SK-N-SH (cell line): Measurements from ENCODE around the gene SCTR. TPM values are rescaled to one million over a fixed set of nuclear protein-coding genes. Genes with fewer than 3 reads are reported as not detected.

ENCODE experiments used
- CTCF ChIA-PET: fragments of 300-600, 350-600 bp; formaldehyde crosslinking; extraction: SDS; loops from one replicate; lab custom pipeline; 2021; lab: Yijun Ruan, JAX
- POLR2A ChIA-PET: fragments of 350-600 bp; sonication (Branson Sonifier 250); formaldehyde crosslinking; extraction: SDS; loops from one replicate; lab custom pipeline; 2020; ENCODE audit warnings: antibody characterized with exemption, inconsistent platforms; lab: Yijun Ruan, JAX
- DNase-seq: peaks from one replicate; pipeline ENCODE4 v3.0.0; 2012
- H2AFZ ChIP-seq: fragments of 200-600 bp; sonication (generic); 2 replicates; pipeline ENCODE4 v1.8.1; 2016; ENCODE audit warnings: antibody characterized with exemption, mild to moderate bottlenecking, low read depth
- H3F3A ChIP-seq: fragments of 200-600 bp; sonication (generic); replicated peaks from 2 replicates; pipeline ENCODE3; 2016; ENCODE audit warnings: antibody characterized with exemption, mild to moderate bottlenecking; ENCODE audit not compliant: insufficient read depth
- H3K27ac ChIP-seq, 2 experiments: fragments of 200-500 bp in 1 of 2; fragments of 200-600 bp in 1 of 2; sonication (Bioruptor generic) in 1 of 2; sonication (generic), shearing (Covaris generic) in 1 of 2; 2 replicates each; pipeline versions ENCODE4 v1.5.1 to v1.6.1; 2014 to 2016; ENCODE audit warnings: low read depth in 2 of 2, inconsistent platforms in 1 of 2, low read length in 1 of 2, mild to moderate bottlenecking in 1 of 2, mixed read lengths in 1 of 2
- H3K27me3 ChIP-seq: fragments of 200-600 bp; sonication (generic), shearing (Covaris generic); 2 replicates; pipeline ENCODE4 v1.6.1; 2016; ENCODE audit warnings: mixed run types; ENCODE audit not compliant: insufficient read depth
- H3K36me3 ChIP-seq, 2 experiments: fragments of 200-500 bp in 1 of 2; fragments of 200-600 bp in 1 of 2; sonication (Bioruptor generic) in 1 of 2; sonication (generic) in 1 of 2; replicated peaks in 1 of 2; 2 replicates each; pipeline versions ENCODE3 to v1.5.1; 2014 to 2016; ENCODE audit warnings: low read length in 1 of 2, mild to moderate bottlenecking in 1 of 2; ENCODE audit not compliant: insufficient read depth in 2 of 2, control insufficient read depth in 1 of 2
- H3K4me1 ChIP-seq, 2 experiments: fragments of 200-500 bp in 1 of 2; fragments of 200-600 bp in 1 of 2; sonication (Bioruptor generic) in 1 of 2; sonication (generic), shearing (Covaris generic) in 1 of 2; 2 replicates each; pipeline versions ENCODE4 v1.5.1 to v1.6.1; 2014 to 2016; ENCODE audit warnings: low read depth in 1 of 2, low read length in 1 of 2, mixed run types in 1 of 2; ENCODE audit not compliant: insufficient read depth in 2 of 2, control insufficient read depth in 1 of 2
- H3K4me2 ChIP-seq: fragments of 200-600 bp; sonication (generic), shearing (Covaris generic); 2 replicates; pipeline ENCODE4 v1.6.1; 2017; ENCODE audit warnings: mixed run types
- H3K4me3 ChIP-seq, 2 experiments: fragments of 200-500 bp in 1 of 2; fragments of 200-600 bp in 1 of 2; sonication (Bioruptor generic) in 1 of 2; sonication (generic), shearing (Covaris generic) in 1 of 2; 2 replicates each; pipeline versions ENCODE4 v1.5.1 to v1.8.1; 2014 to 2016; ENCODE audit warnings: low read depth in 2 of 2, inconsistent platforms in 1 of 2, low read length in 1 of 2, mild to moderate bottlenecking in 1 of 2, mixed read lengths in 1 of 2, moderate library complexity in 1 of 2
- H3K79me2 ChIP-seq: fragments of 200-600 bp; sonication (generic); 2 replicates; pipeline ENCODE4 v1.8.1; 2017; ENCODE audit warnings: mild to moderate bottlenecking; ENCODE audit not compliant: insufficient read depth
- H3K9ac ChIP-seq: fragments of 200-600 bp; sonication (generic); 2 replicates; pipeline ENCODE4 v1.6.1; 2017; ENCODE audit warnings: mixed run types
- H3K9me2 ChIP-seq: fragments of 200-600 bp; sonication (generic); 2 replicates; pipeline ENCODE4 v1.6.1; 2017; ENCODE audit warnings: mixed run types
- H3K9me3 ChIP-seq: fragments of 200-600 bp; sonication (generic); 2 replicates; pipeline ENCODE4 v1.6.1; 2017; ENCODE audit warnings: mixed run types, mild to moderate bottlenecking, moderate library complexity
- H4K20me1 ChIP-seq: fragments of 200-600 bp; sonication (generic); 2 replicates; pipeline ENCODE4 v1.6.1; 2017; ENCODE audit warnings: mild to moderate bottlenecking, mixed run types; ENCODE audit not compliant: insufficient read depth
- CHD2 ChIP-seq: fragments of 150-350 bp; IDR thresholded peaks from 2 replicates; pipeline ENCODE4 v1.6.1; 2018; ENCODE audit warnings: low read length; ENCODE audit not compliant: partially characterized antibody
- EZH2phosphoT487 ChIP-seq: fragments of 200-600 bp; sonication (generic); IDR thresholded peaks from 2 replicates; pipeline ENCODE4 v1.6.1; 2017; ENCODE audit warnings: low read depth, mixed run types, mild to moderate bottlenecking, antibody characterized with exemption, moderate library complexity, borderline replicate concordance
- FOSL2 ChIP-seq: IDR thresholded peaks from 2 replicates; pipeline ENCODE4 v1.4.0; 2012; ENCODE audit warnings: low read depth, mild to moderate bottlenecking, moderate library complexity, borderline replicate concordance
- FOXJ3 ChIP-seq: sonication (generic); formaldehyde crosslinking; IDR thresholded peaks from 2 replicates; pipeline ENCODE4 v1.5.1; 2020; ENCODE audit warnings: mild to moderate bottlenecking, missing genetic modification reagents
- FOXM1 ChIP-seq: IDR thresholded peaks from 2 replicates; pipeline ENCODE4 v1.4.0; 2012; ENCODE audit warnings: low read depth, mild to moderate bottlenecking
- GABPA ChIP-seq: IDR thresholded peaks from 2 replicates; pipeline ENCODE4 v1.4.0; 2012; ENCODE audit warnings: low read depth, mild to moderate bottlenecking
- GATA2 ChIP-seq: sonication (generic); formaldehyde crosslinking; IDR thresholded peaks from 2 replicates; pipeline ENCODE4 v1.5.0; 2020; ENCODE audit warnings: mild to moderate bottlenecking, missing genetic modification reagents
- JUND ChIP-seq: IDR thresholded peaks from 2 replicates; pipeline ENCODE4 v1.4.0; 2012
- MXI1 ChIP-seq: IDR thresholded peaks from 2 replicates; pipeline ENCODE4 v1.6.1; 2012; ENCODE audit warnings: mild to moderate bottlenecking, low read depth, low read length, improper control_type of control experiment
- NFIC ChIP-seq: IDR thresholded peaks from 2 replicates; pipeline ENCODE4 v1.4.0; 2012; ENCODE audit warnings: borderline replicate concordance
- RAD21 ChIP-seq: IDR thresholded peaks from 2 replicates; pipeline ENCODE4 v1.6.1; 2012; ENCODE audit warnings: mild to moderate bottlenecking, low read length
- RCOR1 ChIP-seq: fragments of 150-350 bp; IDR thresholded peaks from 2 replicates; pipeline ENCODE4 v1.6.1; 2017; ENCODE audit warnings: antibody characterized with exemption, low read length
- RXRA ChIP-seq: IDR thresholded peaks from 2 replicates; pipeline ENCODE4 v1.4.0; 2012; ENCODE audit warnings: low read depth, mild to moderate bottlenecking, borderline replicate concordance
- SIN3A ChIP-seq: IDR thresholded peaks from 2 replicates; pipeline ENCODE4 v1.6.1; 2012; ENCODE audit warnings: low read depth, mild to moderate bottlenecking, low read length, moderate library complexity, borderline replicate concordance
- TCF12 ChIP-seq: IDR thresholded peaks from 2 replicates; pipeline ENCODE4 v1.4.0; 2012
- YY1 ChIP-seq: IDR thresholded peaks from 2 replicates; pipeline ENCODE4 v1.4.0; 2012; ENCODE audit warnings: low read depth, mild to moderate bottlenecking
- WGBS: methylation state at CpG from one replicate; pipeline ENCODE4 v1.1.6; 2017; ENCODE audit warnings: low lambda C conversion rate; 5-methylcytosine and 5-hydroxymethylcytosine counted together
- polyA plus RNA-seq, 3 experiments: library from polyadenylated mRNA; depleted of rRNA; stranded (reverse); fragments of >200 nt; gene quantifications; 2 replicates each; pipeline ENCODE4 v1.2.3, GENCODE V29; 2012
- TF ChIP-seq, protein P1 (sequence below): IDR thresholded peaks from 2 replicates; pipeline ENCODE4; 2012
- TF ChIP-seq, protein P2 (sequence below): IDR thresholded peaks from 2 replicates; pipeline ENCODE4 v1.6.1; 2012; ENCODE audit warnings: mild to moderate bottlenecking, low read depth, low read length, moderate library complexity
- TF ChIP-seq, protein P3 (sequence below): fragments of 200-600 bp; sonication (generic); IDR thresholded peaks from 2 replicates; pipeline ENCODE4 v1.6.1; 2017; ENCODE audit warnings: antibody characterized with exemption, mild to moderate bottlenecking, moderate library complexity
- TF ChIP-seq, protein P4 (sequence below): IDR thresholded peaks from 2 replicates; pipeline ENCODE4 v1.4.0; 2012; ENCODE audit warnings: low read depth, borderline replicate concordance
- TF ChIP-seq, protein P5 (sequence below): fragments of 150-350 bp; IDR thresholded peaks from 2 replicates; pipeline ENCODE4 v1.6.1; 2016; ENCODE audit warnings: mild to moderate bottlenecking, low read depth, low read length
- TF ChIP-seq, protein P6 (sequence below): fragments of 150-350 bp; IDR thresholded peaks from 2 replicates; pipeline ENCODE4 v1.6.1; 2017; ENCODE audit warnings: antibody characterized with exemption, low read length, low read depth, borderline replicate concordance

SCTR gene
- polyA plus RNA-seq, 1 of the 3 experiments (the other 2 are of a cell fraction): not detected

DNA sequence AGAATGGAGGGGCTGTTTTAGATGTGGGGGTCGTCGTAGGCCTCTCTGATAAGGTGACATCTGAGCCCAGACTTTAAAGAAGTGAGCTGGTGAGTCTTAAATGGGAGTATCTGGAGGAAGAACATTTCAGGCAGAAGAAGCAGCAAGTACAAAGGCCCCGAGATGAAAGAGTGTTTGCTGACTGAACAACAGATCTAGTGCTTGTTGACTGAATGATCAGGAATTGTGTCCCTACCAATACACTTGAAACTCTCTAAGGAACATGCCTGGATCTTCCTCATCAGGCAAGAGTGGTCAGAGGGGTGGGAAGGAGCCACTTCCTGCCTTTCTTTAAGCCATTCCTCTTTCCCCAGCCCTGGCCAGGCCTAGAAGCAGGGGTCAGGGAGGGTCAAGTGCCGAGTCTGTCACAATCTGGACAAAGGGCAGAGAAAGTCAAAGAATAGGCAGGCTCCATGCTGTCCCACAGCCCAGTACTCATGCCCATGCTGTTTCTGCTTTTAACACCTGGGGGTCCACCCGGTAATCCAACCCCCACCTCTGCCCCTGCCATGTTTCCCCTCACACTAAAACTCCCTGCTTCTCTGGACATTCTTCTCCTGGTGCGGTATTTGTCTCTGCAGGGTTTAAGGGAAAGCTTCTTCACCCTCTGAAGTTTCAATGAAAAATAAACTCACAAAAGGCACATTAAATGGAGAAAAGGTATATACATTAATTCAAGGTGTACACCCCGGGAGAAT is 95.6 kb downstream of the SCTR start (continued):
- TF ChIP-seq, protein P1, sequence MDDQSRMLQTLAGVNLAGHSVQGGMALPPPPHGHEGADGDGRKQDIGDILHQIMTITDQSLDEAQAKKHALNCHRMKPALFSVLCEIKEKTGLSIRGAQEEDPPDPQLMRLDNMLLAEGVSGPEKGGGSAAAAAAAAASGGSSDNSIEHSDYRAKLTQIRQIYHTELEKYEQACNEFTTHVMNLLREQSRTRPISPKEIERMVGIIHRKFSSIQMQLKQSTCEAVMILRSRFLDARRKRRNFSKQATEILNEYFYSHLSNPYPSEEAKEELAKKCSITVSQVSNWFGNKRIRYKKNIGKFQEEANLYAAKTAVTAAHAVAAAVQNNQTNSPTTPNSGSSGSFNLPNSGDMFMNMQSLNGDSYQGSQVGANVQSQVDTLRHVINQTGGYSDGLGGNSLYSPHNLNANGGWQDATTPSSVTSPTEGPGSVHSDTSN: no peak
- no peak for TF ChIP-seq FOXM1
- TF ChIP-seq RAD21: no peak
- TF ChIP-seq FOXJ3 (CRISPR knock-in tag): no peak
- no peak for TF ChIP-seq CHD2
- TF ChIP-seq, protein P2, sequence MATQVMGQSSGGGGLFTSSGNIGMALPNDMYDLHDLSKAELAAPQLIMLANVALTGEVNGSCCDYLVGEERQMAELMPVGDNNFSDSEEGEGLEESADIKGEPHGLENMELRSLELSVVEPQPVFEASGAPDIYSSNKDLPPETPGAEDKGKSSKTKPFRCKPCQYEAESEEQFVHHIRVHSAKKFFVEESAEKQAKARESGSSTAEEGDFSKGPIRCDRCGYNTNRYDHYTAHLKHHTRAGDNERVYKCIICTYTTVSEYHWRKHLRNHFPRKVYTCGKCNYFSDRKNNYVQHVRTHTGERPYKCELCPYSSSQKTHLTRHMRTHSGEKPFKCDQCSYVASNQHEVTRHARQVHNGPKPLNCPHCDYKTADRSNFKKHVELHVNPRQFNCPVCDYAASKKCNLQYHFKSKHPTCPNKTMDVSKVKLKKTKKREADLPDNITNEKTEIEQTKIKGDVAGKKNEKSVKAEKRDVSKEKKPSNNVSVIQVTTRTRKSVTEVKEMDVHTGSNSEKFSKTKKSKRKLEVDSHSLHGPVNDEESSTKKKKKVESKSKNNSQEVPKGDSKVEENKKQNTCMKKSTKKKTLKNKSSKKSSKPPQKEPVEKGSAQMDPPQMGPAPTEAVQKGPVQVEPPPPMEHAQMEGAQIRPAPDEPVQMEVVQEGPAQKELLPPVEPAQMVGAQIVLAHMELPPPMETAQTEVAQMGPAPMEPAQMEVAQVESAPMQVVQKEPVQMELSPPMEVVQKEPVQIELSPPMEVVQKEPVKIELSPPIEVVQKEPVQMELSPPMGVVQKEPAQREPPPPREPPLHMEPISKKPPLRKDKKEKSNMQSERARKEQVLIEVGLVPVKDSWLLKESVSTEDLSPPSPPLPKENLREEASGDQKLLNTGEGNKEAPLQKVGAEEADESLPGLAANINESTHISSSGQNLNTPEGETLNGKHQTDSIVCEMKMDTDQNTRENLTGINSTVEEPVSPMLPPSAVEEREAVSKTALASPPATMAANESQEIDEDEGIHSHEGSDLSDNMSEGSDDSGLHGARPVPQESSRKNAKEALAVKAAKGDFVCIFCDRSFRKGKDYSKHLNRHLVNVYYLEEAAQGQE: no peak

DNA sequence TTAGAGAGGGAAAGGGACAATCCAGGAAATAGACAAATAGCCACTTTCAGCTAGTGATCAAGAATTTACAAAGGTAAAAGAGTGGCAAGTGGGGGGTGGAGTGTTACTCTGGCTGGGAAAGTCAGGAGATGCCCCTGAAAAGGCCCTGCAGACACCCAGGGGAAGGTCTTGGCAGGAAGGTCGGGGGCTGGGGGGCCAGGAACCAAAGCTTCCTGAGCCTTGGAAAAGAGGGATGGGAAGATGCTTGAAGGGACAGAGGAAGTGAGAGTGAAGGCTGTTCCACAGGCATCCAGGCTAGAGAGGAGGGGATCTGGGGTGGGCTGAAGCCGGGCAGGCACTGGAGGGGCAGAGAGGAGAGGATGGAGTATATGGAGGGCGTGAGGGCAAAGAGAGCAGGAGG is 96.5 kb downstream of the SCTR start:
- Histone ChIP-seq H3K9me2 (no peaks in the 10 kb centered on the region), H3K27ac (no peak overlapping the region), H3K36me3 (no peaks in the 10 kb centered on the region), H4K20me1 (no peaks in the 10 kb centered on the region), H3K4me1 (peaks cover 0 to 7% of the 10 kb centered on the region in 2 experiments; a peak in 2 of 4 replicates), H3K27me3 (peaks cover 7% of the 10 kb centered on the region), H3K79me2 (no peaks in the 10 kb centered on the region), H3F3A (no peaks in the 10 kb centered on the region), H2AFZ (no peak overlapping the region), H3K9ac (no peak overlapping the region), H3K9me3 (no peaks in the 10 kb centered on the region), H3K4me3 (no peak overlapping the region), H3K4me2 (no peak overlapping the region)
- no peak for DNase-seq
- POLR2A ChIA-PET: no interaction called here
- whole genome bisulfite sequencing: 40% methylated on average over 3 of the region's 3 CpGs
- CTCF ChIA-PET: interaction anchor here (0.5 kb wide), 1 partner anchor 49 kb away, joined by 3 read pairs; no protein-coding TSS in a partner anchor
- TF ChIP-seq, protein P3, sequence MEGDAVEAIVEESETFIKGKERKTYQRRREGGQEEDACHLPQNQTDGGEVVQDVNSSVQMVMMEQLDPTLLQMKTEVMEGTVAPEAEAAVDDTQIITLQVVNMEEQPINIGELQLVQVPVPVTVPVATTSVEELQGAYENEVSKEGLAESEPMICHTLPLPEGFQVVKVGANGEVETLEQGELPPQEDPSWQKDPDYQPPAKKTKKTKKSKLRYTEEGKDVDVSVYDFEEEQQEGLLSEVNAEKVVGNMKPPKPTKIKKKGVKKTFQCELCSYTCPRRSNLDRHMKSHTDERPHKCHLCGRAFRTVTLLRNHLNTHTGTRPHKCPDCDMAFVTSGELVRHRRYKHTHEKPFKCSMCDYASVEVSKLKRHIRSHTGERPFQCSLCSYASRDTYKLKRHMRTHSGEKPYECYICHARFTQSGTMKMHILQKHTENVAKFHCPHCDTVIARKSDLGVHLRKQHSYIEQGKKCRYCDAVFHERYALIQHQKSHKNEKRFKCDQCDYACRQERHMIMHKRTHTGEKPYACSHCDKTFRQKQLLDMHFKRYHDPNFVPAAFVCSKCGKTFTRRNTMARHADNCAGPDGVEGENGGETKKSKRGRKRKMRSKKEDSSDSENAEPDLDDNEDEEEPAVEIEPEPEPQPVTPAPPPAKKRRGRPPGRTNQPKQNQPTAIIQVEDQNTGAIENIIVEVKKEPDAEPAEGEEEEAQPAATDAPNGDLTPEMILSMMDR: no peak
- TF ChIP-seq FOXM1 (no peak), RAD21 (no peak), RCOR1 (no peak), GABPA (no peak), RXRA (no peak), SIN3A (no peak), EZH2phosphoT487 (no peak), FOSL2 (no peak), TCF12 (no peak), GATA2 (no peak), YY1 (no peak), NFIC (no peak), JUND (no peak), MXI1 (no peak)
- TF ChIP-seq, protein P4, sequence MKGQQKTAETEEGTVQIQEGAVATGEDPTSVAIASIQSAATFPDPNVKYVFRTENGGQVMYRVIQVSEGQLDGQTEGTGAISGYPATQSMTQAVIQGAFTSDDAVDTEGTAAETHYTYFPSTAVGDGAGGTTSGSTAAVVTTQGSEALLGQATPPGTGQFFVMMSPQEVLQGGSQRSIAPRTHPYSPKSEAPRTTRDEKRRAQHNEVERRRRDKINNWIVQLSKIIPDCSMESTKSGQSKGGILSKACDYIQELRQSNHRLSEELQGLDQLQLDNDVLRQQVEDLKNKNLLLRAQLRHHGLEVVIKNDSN: no peak
- TF ChIP-seq, protein P5, sequence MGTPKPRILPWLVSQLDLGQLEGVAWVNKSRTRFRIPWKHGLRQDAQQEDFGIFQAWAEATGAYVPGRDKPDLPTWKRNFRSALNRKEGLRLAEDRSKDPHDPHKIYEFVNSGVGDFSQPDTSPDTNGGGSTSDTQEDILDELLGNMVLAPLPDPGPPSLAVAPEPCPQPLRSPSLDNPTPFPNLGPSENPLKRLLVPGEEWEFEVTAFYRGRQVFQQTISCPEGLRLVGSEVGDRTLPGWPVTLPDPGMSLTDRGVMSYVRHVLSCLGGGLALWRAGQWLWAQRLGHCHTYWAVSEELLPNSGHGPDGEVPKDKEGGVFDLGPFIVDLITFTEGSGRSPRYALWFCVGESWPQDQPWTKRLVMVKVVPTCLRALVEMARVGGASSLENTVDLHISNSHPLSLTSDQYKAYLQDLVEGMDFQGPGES: no peak
- TF ChIP-seq, protein P6, sequence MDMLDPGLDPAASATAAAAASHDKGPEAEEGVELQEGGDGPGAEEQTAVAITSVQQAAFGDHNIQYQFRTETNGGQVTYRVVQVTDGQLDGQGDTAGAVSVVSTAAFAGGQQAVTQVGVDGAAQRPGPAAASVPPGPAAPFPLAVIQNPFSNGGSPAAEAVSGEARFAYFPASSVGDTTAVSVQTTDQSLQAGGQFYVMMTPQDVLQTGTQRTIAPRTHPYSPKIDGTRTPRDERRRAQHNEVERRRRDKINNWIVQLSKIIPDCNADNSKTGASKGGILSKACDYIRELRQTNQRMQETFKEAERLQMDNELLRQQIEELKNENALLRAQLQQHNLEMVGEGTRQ: no peak
